ENCODE results near the gene PPP1R9B.

The PPP1R9B gene

DNA sequence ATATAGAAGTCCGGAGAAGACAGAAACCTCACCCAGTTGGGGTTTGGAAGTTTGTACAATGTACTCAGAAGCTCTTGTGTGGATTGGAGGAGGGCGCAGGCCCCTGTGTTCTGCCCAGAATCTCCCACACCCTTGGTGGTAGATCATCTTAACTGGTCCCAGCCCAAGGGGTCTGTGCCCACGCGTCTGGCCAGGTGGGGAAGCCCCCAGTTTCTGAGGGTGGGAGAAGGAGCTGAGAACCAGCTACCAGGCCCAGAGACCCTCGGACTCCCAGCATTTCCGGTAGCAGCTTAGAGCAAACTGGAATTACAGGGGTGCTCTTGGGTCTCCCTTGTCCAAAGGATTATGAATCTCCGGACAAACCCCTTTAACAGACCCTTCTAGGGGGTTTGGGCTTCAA lies 2.3 kb upstream of the PPP1R9B start:
- Mint-ChIP-seq H3K27me3 (ENCODE audit: low read depth) (peaks cover 4% of the 10 kb centered on the region), H3K36me3 (ENCODE audit: low read depth) (no peaks in the 10 kb centered on the region), H3K27ac (peak overlapping the region; percentile 96 to 99 (median 99)), H3K9me3 (no peaks in the 10 kb centered on the region), H3K4me1 (peaks cover 26% of the 10 kb centered on the region), H3K4me3 (peak overlapping the region in 2 of 3 experiments; percentile 92 to 99)
- TF ChIP-seq, protein P1, sequence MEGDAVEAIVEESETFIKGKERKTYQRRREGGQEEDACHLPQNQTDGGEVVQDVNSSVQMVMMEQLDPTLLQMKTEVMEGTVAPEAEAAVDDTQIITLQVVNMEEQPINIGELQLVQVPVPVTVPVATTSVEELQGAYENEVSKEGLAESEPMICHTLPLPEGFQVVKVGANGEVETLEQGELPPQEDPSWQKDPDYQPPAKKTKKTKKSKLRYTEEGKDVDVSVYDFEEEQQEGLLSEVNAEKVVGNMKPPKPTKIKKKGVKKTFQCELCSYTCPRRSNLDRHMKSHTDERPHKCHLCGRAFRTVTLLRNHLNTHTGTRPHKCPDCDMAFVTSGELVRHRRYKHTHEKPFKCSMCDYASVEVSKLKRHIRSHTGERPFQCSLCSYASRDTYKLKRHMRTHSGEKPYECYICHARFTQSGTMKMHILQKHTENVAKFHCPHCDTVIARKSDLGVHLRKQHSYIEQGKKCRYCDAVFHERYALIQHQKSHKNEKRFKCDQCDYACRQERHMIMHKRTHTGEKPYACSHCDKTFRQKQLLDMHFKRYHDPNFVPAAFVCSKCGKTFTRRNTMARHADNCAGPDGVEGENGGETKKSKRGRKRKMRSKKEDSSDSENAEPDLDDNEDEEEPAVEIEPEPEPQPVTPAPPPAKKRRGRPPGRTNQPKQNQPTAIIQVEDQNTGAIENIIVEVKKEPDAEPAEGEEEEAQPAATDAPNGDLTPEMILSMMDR (IDR thresholded peaks at IDR 0.05; ENCODE audit: unreplicated experiment in 3 of 3) = no peak

DNA sequence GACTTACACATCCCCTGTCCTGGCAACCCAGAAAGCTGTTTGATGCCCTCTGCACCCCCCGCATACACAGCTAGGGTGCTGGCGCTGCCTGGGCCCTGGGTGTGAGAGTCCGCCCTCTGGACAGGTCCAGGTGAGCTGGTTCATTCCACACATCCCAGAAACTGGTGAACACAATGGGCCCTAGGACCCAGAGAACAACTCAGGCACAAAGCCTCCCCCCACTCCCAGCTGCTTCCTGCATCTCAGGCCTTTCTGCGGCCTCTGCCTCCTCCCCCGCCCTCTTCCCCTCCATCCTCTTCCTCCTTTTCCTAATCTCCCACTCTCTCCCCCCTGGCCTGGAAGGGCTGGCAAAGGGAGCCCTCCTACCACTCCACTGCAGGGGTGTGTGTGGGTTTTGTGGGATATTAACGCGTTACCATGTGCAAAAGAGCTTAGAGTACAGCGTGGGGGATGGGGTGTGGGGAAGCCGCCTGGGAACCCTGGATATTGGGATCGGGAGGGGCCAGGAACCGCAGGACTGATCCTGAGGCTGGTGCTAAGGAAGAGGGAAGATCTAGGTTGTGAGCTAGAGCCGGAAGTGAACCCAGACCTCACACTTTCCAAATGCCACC lies 1.6 kb upstream of the PPP1R9B start:
- Mint-ChIP-seq H3K4me1 (peaks cover 33% of the 10 kb centered on the region), H3K27me3 (ENCODE audit: low read depth) (peaks cover 4% of the 10 kb centered on the region), H3K36me3 (ENCODE audit: low read depth) (peaks cover 1% of the 10 kb centered on the region), H3K9me3 (no peaks in the 10 kb centered on the region), H3K27ac (peak overlapping the region; percentile 96 to 99 (median 99)), H3K4me3 (peak overlapping the region; percentile 92 to 99 (median 94))
- TF ChIP-seq, protein P1 (IDR thresholded peaks at IDR 0.05; ENCODE audit: unreplicated experiment in 3 of 3) = no peak

DNA sequence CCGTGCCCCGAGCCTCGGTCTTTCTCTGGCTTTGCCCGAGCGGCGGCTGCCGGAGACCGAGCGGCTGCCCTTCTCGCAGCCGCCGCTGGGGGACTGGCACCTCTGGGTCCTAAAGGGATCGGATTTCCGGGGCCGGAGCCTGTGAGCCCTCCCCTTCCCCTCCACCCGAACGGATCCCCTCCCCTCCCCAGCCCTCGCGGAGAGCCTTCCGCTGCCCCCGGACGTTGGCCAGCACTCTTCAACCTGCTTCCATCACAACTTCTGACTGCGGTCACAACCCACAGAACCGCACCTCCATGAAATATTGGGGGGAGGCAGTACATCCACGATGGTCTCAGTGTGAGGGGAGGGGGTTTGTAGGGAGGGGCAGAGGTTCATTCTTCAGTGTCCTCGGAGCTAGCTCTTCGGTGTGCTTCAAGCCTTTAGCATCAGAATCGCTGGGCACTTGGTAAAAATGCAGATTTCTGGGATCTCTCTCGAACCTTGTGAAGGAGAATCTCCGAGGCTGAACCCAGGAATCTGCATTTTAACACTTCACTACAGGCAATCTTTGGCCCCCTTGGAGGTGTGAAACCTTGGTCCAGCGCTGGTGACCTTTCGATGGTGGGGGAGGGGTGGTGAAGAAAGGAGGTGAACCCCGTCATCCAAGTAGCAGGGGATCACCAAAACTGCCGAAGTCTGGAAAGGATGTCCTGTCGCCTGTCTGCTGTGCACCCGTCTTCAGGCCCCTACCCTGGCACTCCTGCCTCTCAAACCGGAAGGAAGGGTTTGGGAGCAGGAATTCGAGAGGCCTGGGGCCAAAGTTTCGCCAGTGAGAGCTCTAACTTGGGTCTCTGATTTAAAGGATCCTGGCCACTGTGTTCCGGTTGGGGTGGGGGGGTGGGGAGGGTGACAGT lies 812 bp upstream of the PPP1R9B start:
- H3K4me3 Mint-ChIP-seq = peak overlapping the region; percentile 92 to 99 (median 94)
- peaks cover 4% of the 10 kb centered on the region for H3K27me3 Mint-ChIP-seq (ENCODE audit: low read depth)
- TF ChIP-seq, protein P1 (IDR thresholded peaks at IDR 0.05; ENCODE audit: unreplicated experiment in 3 of 3) = peak; percentile 60 to 73 (median 60)
- peak overlapping the region; percentile 96 to 99 (median 99) for H3K27ac Mint-ChIP-seq
- H3K9me3 Mint-ChIP-seq = no peaks in the 10 kb centered on the region
- H3K36me3 Mint-ChIP-seq (ENCODE audit: low read depth) = peaks cover 7% of the 10 kb centered on the region
- peaks cover 40% of the 10 kb centered on the region for H3K4me1 Mint-ChIP-seq

DNA sequence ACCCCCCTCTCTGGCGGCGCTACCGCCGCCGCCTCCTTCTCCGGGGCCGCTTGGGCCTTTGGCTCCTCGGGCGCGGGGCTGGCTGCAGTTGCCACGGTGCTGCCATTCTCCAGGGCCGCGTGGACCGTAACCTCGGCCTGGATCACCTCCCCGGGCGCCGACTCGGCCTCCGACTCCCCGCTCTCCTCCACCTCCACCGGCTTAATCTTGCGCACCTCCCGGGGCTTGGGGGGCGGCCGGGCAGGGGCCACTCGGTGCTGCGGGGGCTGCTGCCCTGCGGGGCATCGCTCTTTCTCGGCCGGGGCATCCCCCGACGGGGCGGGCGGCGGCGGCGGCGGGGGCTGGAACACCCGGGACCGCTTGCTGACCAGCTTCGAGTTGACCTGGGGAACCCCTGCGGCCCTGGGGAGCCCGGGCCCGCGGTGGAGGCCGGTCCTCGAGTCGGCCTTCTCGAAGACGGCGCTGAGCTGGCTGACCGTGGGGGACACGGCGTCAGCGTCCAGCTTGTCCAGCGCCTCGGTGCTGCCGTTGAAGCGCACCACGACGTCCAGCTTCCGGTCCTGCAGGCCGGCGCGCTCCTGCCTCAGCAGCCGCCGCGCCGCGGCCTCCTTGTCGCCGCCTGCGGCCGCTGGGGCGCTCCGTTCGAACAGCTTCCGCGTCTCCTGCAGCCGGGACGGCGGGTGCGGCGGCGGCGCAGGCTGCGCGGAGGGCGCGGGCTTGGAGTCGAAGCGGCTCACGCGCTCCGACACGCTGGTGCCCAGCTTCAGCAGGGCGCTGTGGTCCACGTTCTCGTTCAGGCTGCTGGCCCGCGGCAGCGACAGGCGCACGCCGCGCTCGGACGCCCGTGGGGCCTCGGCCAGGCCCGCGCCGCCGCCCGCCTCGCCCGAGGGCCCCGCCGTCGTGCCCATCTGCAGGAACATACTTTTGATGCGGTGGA lies 792 bp downstream of the PPP1R9B start:
- no peak overlapping the region for H3K27ac Mint-ChIP-seq
- TF ChIP-seq, protein P1 (IDR thresholded peaks at IDR 0.05; ENCODE audit: unreplicated experiment in 3 of 3) = peak in 1 of 3 experiments; percentile 6
- H3K4me3 Mint-ChIP-seq = peak overlapping the region; percentile 88 to 90 (median 89)
- H3K36me3 Mint-ChIP-seq (ENCODE audit: low read depth) = peaks cover 7% of the 10 kb centered on the region
- peaks cover 36% of the 10 kb centered on the region for H3K4me1 Mint-ChIP-seq
- H3K27me3 Mint-ChIP-seq (ENCODE audit: low read depth) = peaks cover 4% of the 10 kb centered on the region
- H3K9me3 Mint-ChIP-seq = no peaks in the 10 kb centered on the region

DNA sequence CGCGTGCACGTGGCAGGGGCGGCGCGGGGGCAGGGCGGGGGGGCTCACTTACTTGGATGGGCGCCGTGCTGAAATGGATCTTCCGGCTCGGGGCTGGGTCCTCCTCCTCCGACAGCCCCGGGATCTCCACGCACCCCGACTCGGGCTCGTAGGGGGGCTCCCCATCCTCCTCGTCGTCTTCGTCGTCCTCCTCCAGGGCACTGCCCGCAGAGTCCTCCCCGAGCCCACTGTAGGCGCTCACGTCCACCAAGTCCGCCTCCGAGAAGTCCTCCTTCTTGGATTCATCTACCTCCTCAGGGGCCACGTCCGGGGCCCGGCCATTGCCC lies 1.4 kb downstream of the PPP1R9B start:
- H3K36me3 Mint-ChIP-seq (ENCODE audit: low read depth) = peaks cover 14% of the 10 kb centered on the region
- H3K4me3 Mint-ChIP-seq = peak overlapping the region; percentile 88 to 90 (median 89)
- TF ChIP-seq, protein P1 (IDR thresholded peaks at IDR 0.05; ENCODE audit: unreplicated experiment in 3 of 3) = no peak
- peaks cover 4% of the 10 kb centered on the region for H3K27me3 Mint-ChIP-seq (ENCODE audit: low read depth)
- H3K27ac Mint-ChIP-seq = no peak overlapping the region
- no peaks in the 10 kb centered on the region for H3K9me3 Mint-ChIP-seq
- peaks cover 36% of the 10 kb centered on the region for H3K4me1 Mint-ChIP-seq

Measured in nephron (organoid).